ENCODE data around the gene GIMAP4. TPM values are rescaled to one million over a fixed set of nuclear protein-coding genes. Genes with fewer than 3 reads are reported as not detected.

The GIMAP4 gene
- total RNA-seq, 1 donor from 2014 or later = not detected

DNA sequence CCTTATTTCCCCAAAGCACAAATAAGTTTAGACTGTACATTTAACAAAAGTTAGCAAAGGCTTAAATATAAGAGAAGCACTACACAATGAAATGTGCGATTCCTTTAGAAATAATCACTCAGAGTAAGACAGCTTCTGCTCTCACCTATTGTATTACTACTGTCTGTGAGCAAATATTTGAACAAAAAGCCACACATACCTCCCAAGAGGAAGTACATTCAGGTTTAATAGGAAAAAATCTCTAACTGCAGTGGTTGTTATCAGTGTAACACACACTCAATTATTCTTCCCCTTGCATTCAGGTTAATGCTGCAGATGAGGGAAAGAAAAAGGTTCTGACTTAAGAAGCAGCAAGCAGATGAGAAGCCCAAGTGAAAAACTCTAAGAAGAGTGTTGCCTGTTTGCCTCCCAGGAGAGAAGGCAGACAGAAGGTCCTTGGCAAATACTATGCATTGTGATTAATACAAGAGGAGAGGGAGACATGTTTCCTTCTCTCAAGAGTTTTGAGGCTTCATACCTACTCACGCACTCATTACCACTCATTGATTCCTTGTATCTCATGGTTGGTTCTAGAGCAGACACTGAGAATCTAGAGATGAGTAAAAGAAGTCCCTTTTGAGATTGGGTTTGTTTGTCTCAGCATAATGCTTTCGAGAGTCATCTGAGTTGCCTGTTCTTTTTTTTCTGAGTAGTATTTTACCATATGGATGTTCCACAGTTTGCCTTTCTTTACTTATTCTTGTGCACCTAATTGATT is 13.6 kb downstream of the GIMAP4 start:
- Mint-ChIP-seq H3K4me1 (no peaks in the 10 kb centered on the region), H3K9me3 (no peaks in the 10 kb centered on the region), H3K27me3 (ENCODE audit: low read depth) (peaks cover 45% of the 10 kb centered on the region), H3K27ac (ENCODE audit: unreplicated experiment) (no peak overlapping the region), H3K4me3 (no peak overlapping the region), H3K36me3 (ENCODE audit: low read depth) (no peaks in the 10 kb centered on the region)
- TF ChIP-seq CTCF (conservative IDR thresholded peaks at IDR 0.05) = no peak
- no peak for DNase-seq (ENCODE audit: low read depth, low spot score)

GRCh38 chr7:150585199-150585598 is 18.0 kb downstream of the GIMAP4 start:
- Mint-ChIP-seq H3K9me3 (no peaks in the 10 kb centered on the region), H3K36me3 (ENCODE audit: low read depth) (no peaks in the 10 kb centered on the region), H3K27ac (ENCODE audit: unreplicated experiment) (no peak overlapping the region), H3K4me1 (no peaks in the 10 kb centered on the region), H3K27me3 (ENCODE audit: low read depth) (peaks cover 37% of the 10 kb centered on the region), H3K4me3 (no peak overlapping the region)
- no peak for TF ChIP-seq CTCF (conservative IDR thresholded peaks at IDR 0.05)
- no peak for DNase-seq (ENCODE audit: low read depth, low spot score)

DNA sequence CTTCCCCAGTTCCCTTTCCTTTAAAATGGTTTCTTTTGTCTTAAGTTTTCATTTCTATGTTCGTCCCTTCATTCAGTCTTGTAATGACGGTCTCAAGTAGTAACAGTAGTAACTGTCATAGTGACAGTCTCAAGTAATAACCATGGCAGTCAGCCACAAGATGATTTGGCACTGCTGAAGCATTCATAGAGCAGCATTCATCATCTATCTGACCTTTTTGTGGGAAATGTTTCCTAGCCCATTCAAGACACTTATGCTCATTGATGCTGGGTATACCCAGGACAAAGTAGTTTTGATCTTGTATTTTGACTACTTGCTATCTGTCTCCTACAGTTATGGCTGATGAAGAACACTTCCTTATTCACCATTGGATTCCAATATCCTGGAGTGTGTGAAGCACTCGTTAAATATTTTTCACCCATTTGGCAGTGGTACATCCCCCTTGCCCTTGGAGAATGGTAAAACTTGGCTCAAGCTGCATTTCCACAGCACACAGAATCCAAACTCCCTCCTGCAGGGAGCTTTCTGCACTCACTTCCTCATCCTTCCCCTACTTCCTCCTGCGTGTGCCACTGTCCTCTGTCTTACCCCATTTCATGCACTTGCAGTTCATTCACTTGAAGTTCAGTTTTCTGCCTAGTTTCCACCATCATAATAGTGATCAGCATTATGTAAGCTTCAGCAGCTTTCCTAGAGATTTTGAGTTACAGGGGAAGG is 19.0 kb downstream of the GIMAP4 start:
- H3K9me3 Mint-ChIP-seq = no peaks in the 10 kb centered on the region
- no peak overlapping the region for H3K4me3 Mint-ChIP-seq
- no peak for DNase-seq (ENCODE audit: low read depth, low spot score)
- TF ChIP-seq CTCF (conservative IDR thresholded peaks at IDR 0.05) = no peak
- no peaks in the 10 kb centered on the region for H3K36me3 Mint-ChIP-seq (ENCODE audit: low read depth)
- H3K4me1 Mint-ChIP-seq = no peaks in the 10 kb centered on the region
- peaks cover 42% of the 10 kb centered on the region for H3K27me3 Mint-ChIP-seq (ENCODE audit: low read depth)
- no peak overlapping the region for H3K27ac Mint-ChIP-seq (ENCODE audit: unreplicated experiment)

GRCh38 chr7:150586785-150587152 is 19.6 kb downstream of the GIMAP4 start:
- H3K4me3 Mint-ChIP-seq = no peak overlapping the region
- H3K4me1 Mint-ChIP-seq = no peaks in the 10 kb centered on the region
- peaks cover 3% of the 10 kb centered on the region for H3K9me3 Mint-ChIP-seq
- H3K27ac Mint-ChIP-seq (ENCODE audit: unreplicated experiment) = no peak overlapping the region
- no peak for DNase-seq (ENCODE audit: low read depth, low spot score)
- no peaks in the 10 kb centered on the region for H3K36me3 Mint-ChIP-seq (ENCODE audit: low read depth)
- no peak for TF ChIP-seq CTCF (conservative IDR thresholded peaks at IDR 0.05)
- peaks cover 42% of the 10 kb centered on the region for H3K27me3 Mint-ChIP-seq (ENCODE audit: low read depth)

DNA sequence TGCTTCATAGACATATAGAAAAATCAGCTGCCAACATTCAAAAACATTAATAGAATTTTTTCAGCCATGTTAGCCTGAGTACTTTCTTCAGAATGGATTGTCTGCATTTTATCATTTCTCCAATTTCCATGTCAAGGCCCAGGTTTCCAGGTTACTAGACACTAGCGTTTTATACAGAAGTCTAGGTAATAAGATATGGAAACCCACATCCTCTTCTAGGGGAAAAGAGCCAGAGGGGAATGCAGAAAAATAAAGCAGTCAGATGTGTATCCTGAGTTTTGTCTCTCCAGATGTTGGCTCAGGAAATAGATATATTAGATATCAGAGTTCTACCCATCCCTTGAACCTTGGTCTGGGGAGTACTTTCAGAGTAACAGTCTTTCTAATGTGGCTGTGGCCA is 20.4 kb downstream of the GIMAP4 start:
- Mint-ChIP-seq H3K4me1 (no peaks in the 10 kb centered on the region), H3K4me3 (no peak overlapping the region), H3K27ac (ENCODE audit: unreplicated experiment) (no peak overlapping the region), H3K36me3 (ENCODE audit: low read depth) (no peaks in the 10 kb centered on the region), H3K27me3 (ENCODE audit: low read depth) (peaks cover 40% of the 10 kb centered on the region), H3K9me3 (peaks cover 7% of the 10 kb centered on the region)
- no peak for DNase-seq (ENCODE audit: low read depth, low spot score)
- no peak for TF ChIP-seq CTCF (conservative IDR thresholded peaks at IDR 0.05)
